Prostate gland (tissue), 2 donors: ENCODE results near the gene RGS9BP. TPM values are rescaled to one million over a fixed set of nuclear protein-coding genes. Genes with fewer than 3 reads are reported as not detected.

Experiments
- DNase-seq: peaks from one replicate; pipeline ENCODE4 v3.0.0-alpha.2; 2019; ENCODE audit warnings: low spot score
- H3K27ac ChIP-seq, 2 donors: fragments of 200-600 bp; sonication (generic); 2 replicates each; pipeline ENCODE4 v1.5.1; 2017 to 2019
- H3K27me3 ChIP-seq: fragments of 200-600 bp; sonication (generic); replicated peaks from 2 replicates; pipeline ENCODE4 v1.5.1; 2019; ENCODE audit not compliant: insufficient read depth
- H3K36me3 ChIP-seq, 2 donors: fragments of 200-600 bp; sonication (generic); 1 replicate in 1 of 2; 2 replicates in 1 of 2; pipeline versions ENCODE4 v1.5.1 to v1.8.1; 2017 to 2019
- H3K4me1 ChIP-seq: fragments of 200-600 bp; sonication (generic); replicated peaks from 2 replicates; pipeline ENCODE4 v1.5.1; 2019
- H3K4me3 ChIP-seq, 2 donors: fragments of 200-600 bp; sonication (generic); 2 replicates each; pipeline ENCODE4 v1.5.1; 2017 to 2019
- H3K9me3 ChIP-seq: fragments of 200-600 bp; sonication (generic); 2 replicates; pipeline ENCODE4 v1.5.1; 2017
- CTCF ChIP-seq, 4 experiments: fragments of 200-600 bp in 2 of 4; fragments of 450-650 bp in 2 of 4; sonication (generic) in 2 of 4; IDR thresholded peaks; 1 replicate in 3 of 4; 2 replicates in 1 of 4; pipeline ENCODE4 v1.5.1; 2016 to 2019; ENCODE audit warnings: antibody characterized with exemption in 4 of 4, mild to moderate bottlenecking in 2 of 4, moderate library complexity in 2 of 4
- POLR2A ChIP-seq: fragments of 450-650 bp; IDR thresholded peaks from one replicate; pipeline ENCODE4 v1.6.1; 2016; ENCODE audit warnings: antibody characterized with exemption, mild to moderate bottlenecking
- POLR2AphosphoS5 ChIP-seq: sonication (generic); formaldehyde crosslinking; IDR thresholded peaks from one replicate; pipeline ENCODE4 v1.6.1; 2017; ENCODE audit warnings: antibody characterized with exemption
- WGBS: methylation state at CpG from one replicate; pipeline ENCODE4 v1.1.5; 2018; 5-methylcytosine and 5-hydroxymethylcytosine counted together
- intact Hi-C: fragments of 100-400 bp; cut with DNase I; formaldehyde crosslinking; loops from one replicate; pipeline ENCODE4 v1.14.2; 2022
- total RNA-seq, 2 donors: library from RNA; depleted of rRNA; stranded (reverse); fragments of >200 nt; gene quantifications; one replicate each; pipeline ENCODE4 v1.1.0, GENCODE V29; 2016

The RGS9BP gene
- total RNA-seq, 2 donors from 2014 or later: 0.82 to 2.7 TPM

GRCh38 chr19:32662186-32662585, 13.5 kb upstream of the RGS9BP start:
- WGBS: 56% methylated on average over 3 of the region's 3 CpGs
- TF ChIP-seq CTCF (IDR thresholded peaks at IDR 0.05): no peak
- TF ChIP-seq POLR2A: no peak
- TF ChIP-seq POLR2AphosphoS5: no peak
- Histone ChIP-seq H3K9me3 (no peaks in the 10 kb centered on the region), H3K36me3 (no peaks in the 10 kb centered on the region), H3K27ac (no peak overlapping the region), H3K4me1 (no peaks in the 10 kb centered on the region), H3K4me3 (no peak overlapping the region), H3K27me3 (no peaks in the 10 kb centered on the region)
- no peak for DNase-seq
- intact Hi-C loops: no loop called here

- intact Hi-C loops: no loop called here
- 94% methylated on average over 6 of the region's 6 CpGs for WGBS
- Histone ChIP-seq H3K27ac (no peak overlapping the region), H3K9me3 (no peaks in the 10 kb centered on the region), H3K4me1 (no peaks in the 10 kb centered on the region), H3K27me3 (no peaks in the 10 kb centered on the region), H3K4me3 (no peak overlapping the region), H3K36me3 (no peaks in the 10 kb centered on the region)
- no peak for DNase-seq
- TF ChIP-seq POLR2A (no peak), CTCF (IDR thresholded peaks at IDR 0.05) (no peak), POLR2AphosphoS5 (no peak)
These were observed 9.6 kb upstream of the RGS9BP start for GRCh38 chr19:32666084-32666483.

- Histone ChIP-seq H3K27me3 (no peaks in the 10 kb centered on the region), H3K9me3 (no peaks in the 10 kb centered on the region), H3K27ac (no peak overlapping the region), H3K4me3 (no peak overlapping the region), H3K4me1 (no peaks in the 10 kb centered on the region), H3K36me3 (no peaks in the 10 kb centered on the region)
- 91% methylated on average over 3 of the region's 3 CpGs for WGBS
- no peak for TF ChIP-seq CTCF (IDR thresholded peaks at IDR 0.05)
- no peak for TF ChIP-seq POLR2A
- TF ChIP-seq POLR2AphosphoS5: no peak
- DNase-seq: no peak
- intact Hi-C loops: no loop called here
These were observed 6.3 kb upstream of the RGS9BP start for GRCh38 chr19:32669310-32669709.

- Histone ChIP-seq H3K4me1 (peaks cover 3% of the 10 kb centered on the region), H3K27ac (no peak overlapping the region), H3K4me3 (no peak overlapping the region), H3K27me3 (no peaks in the 10 kb centered on the region), H3K9me3 (no peaks in the 10 kb centered on the region), H3K36me3 (no peaks in the 10 kb centered on the region)
- no peak for TF ChIP-seq POLR2A
- no peak for TF ChIP-seq POLR2AphosphoS5
- TF ChIP-seq CTCF (IDR thresholded peaks at IDR 0.05): no peak
- intact Hi-C loops: loop anchor here (10.0 kb wide), 2 partner anchors 267 to 327 kb away; partner anchors contain the start of genes DPY19L3 and ZNF507
- DNase-seq: no peak
- WGBS: 73% methylated on average over 14 of the region's 14 CpGs
These were observed 3.6 kb upstream of the RGS9BP start for GRCh38 chr19:32671883-32672593.

- WGBS: 90% methylated on average over 3 of the region's 3 CpGs
- no peak for DNase-seq
- Histone ChIP-seq H3K27me3 (no peaks in the 10 kb centered on the region), H3K4me3 (no peak overlapping the region), H3K27ac (no peak overlapping the region), H3K9me3 (no peaks in the 10 kb centered on the region), H3K4me1 (peaks cover 3% of the 10 kb centered on the region), H3K36me3 (no peaks in the 10 kb centered on the region)
- TF ChIP-seq CTCF (IDR thresholded peaks at IDR 0.05): no peak
- TF ChIP-seq POLR2AphosphoS5: no peak
- no peak for TF ChIP-seq POLR2A
- intact Hi-C loops: loop anchor here (10.0 kb wide), 2 partner anchors 268 to 328 kb away; partner anchors contain the start of genes DPY19L3 and ZNF507
These were observed 2.8 kb upstream of the RGS9BP start for GRCh38 chr19:32672841-32673240.
